Ovary (tissue), 3 donors: ENCODE data around the gene CABP2.

Experiments used
- CTCF ChIP-seq, 3 donors: fragments of 450-650 bp in 2 of 3; fragments of 200-600 bp in 1 of 3; IDR thresholded peaks; one replicate each; pipeline versions ENCODE4 v1.5.1 to v1.8.0; 2016 to 2022; ENCODE audit warnings: antibody characterized with exemption in 3 of 3, mild to moderate bottlenecking in 1 of 3
- POLR2A ChIP-seq: fragments of 450-650 bp; IDR thresholded peaks from one replicate; pipeline ENCODE4 v1.6.1; 2017; ENCODE audit warnings: antibody characterized with exemption, mild to moderate bottlenecking, moderate library complexity
- donor health status: DM: no; HTN: no; CAD: no.

GRCh38 chr11:67525275-67525976 is 2.2 kb upstream of the CABP2 start:
- TF ChIP-seq POLR2A: no peak
- TF ChIP-seq CTCF (IDR thresholded peaks at IDR 0.05): no peak
